D721Med (cell line): ENCODE measurements around the gene KRTAP10-8.

ENCODE experiments used
- DNase-seq: peaks from one replicate; pipeline ENCODE4 v3.0.0; 2011; ENCODE audit warnings: low spot score; ENCODE audit not compliant: insufficient read length
- FAIRE-seq: peaks from 2 replicates; lab custom pipeline; 2011; peaks lifted over from hg19 to GRCh38; lab: Jason Lieb, UNC
- TF ChIP-seq, protein P1 (sequence below): IDR thresholded peaks from 2 replicates; pipeline ENCODE4 v1.5.1; 2012; ENCODE audit warnings: mild to moderate bottlenecking, control low read depth; ENCODE audit not compliant: insufficient read depth; ENCODE audit errors: missing control alignments

The KRTAP10-8 gene, protein sequence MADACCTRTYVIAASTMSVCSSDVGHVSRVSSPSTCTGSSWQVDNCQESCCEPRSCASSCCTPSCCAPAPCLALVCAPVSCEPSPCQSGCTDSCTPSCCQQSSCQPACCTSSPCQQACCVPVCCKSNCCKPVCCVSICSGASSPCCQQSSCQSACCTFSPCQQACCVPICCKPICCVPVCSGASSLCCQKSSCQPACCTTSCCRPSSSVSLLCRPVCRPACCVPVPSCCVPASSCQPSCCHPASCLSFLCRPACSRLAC

DNA sequence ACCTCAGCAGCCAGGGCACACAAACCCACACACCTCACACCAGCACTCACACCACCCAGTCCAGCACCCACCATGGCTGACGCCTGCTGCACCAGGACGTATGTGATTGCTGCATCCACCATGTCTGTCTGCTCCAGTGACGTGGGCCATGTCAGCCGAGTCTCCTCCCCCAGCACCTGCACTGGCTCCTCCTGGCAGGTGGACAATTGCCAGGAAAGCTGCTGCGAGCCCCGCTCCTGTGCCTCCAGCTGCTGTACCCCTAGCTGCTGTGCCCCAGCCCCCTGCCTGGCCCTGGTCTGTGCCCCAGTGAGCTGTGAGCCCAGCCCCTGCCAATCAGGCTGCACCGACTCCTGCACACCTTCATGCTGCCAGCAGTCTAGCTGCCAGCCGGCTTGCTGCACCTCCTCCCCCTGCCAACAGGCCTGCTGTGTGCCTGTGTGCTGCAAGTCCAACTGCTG lies at the start of gene KRTAP10-8:
TSS of gene KRTAP10-8 (plus strand) at position 51 of the 458 bp plus-strand sequence. CDS start at position 73, 22 bp downstream.
- DNase-seq, result no peak
- no peak for FAIRE-seq
- TF ChIP-seq, protein P1, sequence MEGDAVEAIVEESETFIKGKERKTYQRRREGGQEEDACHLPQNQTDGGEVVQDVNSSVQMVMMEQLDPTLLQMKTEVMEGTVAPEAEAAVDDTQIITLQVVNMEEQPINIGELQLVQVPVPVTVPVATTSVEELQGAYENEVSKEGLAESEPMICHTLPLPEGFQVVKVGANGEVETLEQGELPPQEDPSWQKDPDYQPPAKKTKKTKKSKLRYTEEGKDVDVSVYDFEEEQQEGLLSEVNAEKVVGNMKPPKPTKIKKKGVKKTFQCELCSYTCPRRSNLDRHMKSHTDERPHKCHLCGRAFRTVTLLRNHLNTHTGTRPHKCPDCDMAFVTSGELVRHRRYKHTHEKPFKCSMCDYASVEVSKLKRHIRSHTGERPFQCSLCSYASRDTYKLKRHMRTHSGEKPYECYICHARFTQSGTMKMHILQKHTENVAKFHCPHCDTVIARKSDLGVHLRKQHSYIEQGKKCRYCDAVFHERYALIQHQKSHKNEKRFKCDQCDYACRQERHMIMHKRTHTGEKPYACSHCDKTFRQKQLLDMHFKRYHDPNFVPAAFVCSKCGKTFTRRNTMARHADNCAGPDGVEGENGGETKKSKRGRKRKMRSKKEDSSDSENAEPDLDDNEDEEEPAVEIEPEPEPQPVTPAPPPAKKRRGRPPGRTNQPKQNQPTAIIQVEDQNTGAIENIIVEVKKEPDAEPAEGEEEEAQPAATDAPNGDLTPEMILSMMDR, result no peak

DNA sequence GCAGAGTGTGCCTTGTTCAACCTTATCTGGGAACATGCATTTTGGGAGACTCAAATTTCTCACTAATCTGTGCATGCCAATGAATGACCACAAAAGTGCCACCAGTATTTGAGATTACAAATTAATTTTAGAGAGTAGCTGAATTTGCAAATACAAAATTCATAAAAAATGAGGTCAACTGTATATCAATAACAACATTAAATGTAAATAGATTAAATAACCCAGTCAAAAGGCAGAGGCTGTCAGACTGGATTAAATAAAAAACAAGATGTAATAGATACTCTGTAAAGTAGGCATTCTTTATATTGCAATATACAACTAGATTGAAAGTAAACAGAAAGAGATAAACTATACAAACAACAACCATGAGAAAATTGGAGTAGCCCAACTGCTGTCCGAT lies 47.8 kb upstream of the KRTAP10-8 start:
- TF ChIP-seq, protein P1, result no peak
- FAIRE-seq (no peak), DNase-seq (no peak)

DNA sequence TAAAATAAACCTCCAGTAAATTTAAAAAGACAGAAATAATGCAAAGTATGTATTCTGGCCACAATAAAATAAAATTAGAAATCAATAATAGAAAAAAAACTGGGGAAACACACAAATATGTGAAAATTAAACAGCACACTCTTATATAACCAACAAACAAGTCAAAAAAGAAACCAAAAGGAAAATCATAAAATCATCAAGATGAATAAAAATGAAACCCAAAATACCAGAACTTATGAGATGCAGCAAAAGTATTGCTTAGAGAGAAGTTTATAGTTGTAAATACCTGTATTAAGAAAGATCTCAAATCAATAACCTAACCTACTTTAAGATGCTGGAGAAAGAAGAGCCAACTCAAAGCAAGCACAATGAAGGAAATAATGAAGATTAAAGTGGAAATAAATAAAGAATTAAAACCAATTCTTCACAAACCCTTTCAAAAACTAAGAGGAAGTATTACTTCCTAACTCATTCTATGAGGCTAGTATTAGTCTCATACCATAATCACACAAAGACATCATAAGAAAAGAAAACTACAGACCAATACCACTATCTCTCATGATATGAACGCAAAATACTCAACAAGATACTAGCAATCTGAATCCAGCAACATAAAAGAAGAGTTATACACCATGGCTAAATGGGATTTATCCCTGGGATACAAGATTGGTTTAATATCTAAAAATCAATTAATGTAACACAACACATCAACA lies 46.8 kb upstream of the KRTAP10-8 start:
- TF ChIP-seq, protein P1, result no peak
- DNase-seq (no peak), FAIRE-seq (no peak)

DNA sequence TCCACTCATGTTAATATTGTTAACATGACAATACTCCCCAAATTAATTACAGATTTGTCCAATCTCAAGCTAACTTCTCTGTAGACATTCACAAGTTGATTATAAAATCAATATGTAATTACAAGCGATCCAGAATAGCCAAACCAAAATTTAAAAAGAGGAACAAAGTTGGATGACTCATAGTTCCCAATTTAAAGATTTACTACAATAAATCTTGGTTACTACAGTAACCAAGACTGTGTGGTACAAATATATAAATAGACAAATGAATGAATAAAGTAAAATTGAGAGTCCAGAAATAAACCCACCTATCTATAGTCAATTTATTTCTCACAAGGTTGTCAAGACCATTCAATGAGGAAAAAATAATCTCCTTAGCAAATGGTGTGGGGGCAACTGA lies 45.5 kb upstream of the KRTAP10-8 start:
- no peak for DNase-seq
- TF ChIP-seq, protein P1, result no peak
- FAIRE-seq, result no peak

DNA sequence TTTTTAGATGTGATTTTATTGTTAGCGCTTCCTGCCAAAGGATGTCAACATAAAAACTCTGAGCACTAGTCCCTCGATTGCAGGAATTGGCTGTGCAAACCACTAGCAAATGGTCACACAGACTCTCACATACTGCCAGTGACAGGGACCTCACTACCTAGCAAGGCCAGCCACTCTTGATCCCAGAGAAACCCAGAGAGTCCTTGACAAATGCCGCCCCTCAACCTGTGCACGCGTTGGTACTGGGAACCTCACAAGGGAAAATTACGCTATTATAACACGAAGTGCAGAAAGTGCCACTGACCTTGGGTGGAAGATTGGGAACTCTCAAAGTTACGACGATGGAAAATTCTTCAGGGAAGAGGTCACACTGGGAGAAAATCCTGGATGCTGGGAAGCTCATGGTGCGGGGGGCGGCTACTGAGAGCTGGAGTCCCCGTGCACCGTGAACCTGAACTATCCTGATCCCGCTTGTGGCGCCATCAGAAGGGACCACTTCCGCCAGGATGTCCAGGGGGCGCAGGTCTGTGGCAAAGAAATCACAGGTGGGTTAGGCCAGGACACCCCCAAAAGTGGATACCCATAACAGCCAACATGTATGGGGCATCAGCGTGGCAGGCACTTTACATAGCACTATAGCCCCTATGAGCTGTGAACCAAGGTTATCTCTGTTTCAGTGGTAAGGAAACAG lies 44.3 kb upstream of the KRTAP10-8 start:
- TF ChIP-seq, protein P1, result no peak
- DNase-seq, result no peak
- no peak for FAIRE-seq

DNA sequence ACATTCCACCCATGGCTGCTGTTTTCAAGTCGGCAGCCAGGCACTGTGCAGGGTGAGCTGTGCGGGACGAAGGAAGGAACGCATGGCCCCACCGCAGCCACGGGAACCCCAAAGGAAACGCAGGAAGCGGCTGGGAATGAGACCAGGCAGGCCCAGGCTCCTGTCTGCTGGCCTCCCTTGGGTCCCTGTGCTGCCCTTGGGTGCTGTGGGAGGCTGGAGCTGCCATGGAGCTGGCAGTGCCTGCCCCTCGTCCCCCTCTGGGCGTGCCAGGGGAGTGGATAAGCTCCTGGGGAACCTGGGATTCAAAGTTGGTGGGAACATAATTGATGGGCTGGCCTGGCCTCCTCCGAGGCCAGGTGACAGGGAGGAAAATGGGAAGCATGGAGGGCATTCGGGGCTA lies 43.6 kb upstream of the KRTAP10-8 start:
- TF ChIP-seq, protein P1, result no peak
- DNase-seq (no peak), FAIRE-seq (no peak)
